NCI-H1105 (cell line): ENCODE measurements around the gene PLK1.

Experiments
- DNase-seq: peaks from one replicate; lab custom pipeline; 2025; lab: John Stamatoyannopoulos, UW

Gene PLK1

DNA sequence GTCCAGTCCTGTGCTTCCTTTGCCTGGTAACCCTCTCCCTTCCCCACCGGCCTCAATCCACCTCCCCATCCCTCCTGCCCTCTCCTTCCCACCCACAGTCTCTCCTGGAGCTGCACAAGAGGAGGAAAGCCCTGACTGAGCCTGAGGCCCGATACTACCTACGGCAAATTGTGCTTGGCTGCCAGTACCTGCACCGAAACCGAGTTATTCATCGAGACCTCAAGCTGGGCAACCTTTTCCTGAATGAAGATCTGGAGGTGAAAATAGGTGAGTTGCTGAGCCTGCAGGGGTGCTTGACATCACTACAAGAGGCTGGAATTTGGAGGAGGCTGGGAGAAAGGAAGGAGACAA lies 1.3 kb downstream of the PLK1 start:
- no peak for DNase-seq

DNA sequence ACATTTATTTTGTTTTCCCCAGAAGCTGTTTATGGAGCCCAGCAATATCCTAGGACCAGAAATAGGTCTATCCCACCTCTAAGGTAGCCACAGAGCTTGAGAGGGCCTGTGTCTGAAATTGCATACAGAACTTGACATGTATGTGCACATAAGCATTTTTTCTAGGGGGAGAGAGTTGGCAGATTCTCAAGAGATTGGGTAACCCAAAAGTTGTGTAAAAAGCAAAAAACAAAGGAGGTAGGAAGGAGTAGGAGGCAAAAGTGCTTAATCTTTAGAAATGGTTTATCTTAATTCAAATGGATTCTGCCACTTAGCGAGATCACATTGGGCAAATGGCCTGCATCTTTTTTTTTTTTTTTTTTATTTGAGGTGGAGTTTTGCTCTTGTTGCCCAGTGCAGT lies 3.5 kb downstream of the PLK1 start:
- DNase-seq, result no peak

DNA sequence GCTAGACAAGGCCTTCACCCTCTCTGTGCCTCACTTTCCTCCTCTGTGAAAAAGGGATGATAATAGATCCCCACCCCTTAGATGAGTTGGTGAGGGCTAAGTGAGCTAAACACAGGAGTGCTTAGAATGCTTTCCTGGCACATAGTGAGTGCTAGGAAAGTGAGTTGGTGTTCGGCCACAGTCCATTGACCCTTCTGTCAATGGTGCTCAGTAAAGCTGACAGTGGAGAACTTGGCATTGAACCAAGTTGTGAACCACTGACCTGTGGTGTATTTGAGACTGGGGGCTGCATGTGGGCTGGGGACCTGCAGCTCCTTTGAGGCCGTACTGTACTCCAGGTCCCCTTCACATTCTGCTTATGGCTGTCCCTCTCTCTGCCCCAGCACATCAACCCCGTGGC lies 4.8 kb downstream of the PLK1 start:
- no peak for DNase-seq

DNA sequence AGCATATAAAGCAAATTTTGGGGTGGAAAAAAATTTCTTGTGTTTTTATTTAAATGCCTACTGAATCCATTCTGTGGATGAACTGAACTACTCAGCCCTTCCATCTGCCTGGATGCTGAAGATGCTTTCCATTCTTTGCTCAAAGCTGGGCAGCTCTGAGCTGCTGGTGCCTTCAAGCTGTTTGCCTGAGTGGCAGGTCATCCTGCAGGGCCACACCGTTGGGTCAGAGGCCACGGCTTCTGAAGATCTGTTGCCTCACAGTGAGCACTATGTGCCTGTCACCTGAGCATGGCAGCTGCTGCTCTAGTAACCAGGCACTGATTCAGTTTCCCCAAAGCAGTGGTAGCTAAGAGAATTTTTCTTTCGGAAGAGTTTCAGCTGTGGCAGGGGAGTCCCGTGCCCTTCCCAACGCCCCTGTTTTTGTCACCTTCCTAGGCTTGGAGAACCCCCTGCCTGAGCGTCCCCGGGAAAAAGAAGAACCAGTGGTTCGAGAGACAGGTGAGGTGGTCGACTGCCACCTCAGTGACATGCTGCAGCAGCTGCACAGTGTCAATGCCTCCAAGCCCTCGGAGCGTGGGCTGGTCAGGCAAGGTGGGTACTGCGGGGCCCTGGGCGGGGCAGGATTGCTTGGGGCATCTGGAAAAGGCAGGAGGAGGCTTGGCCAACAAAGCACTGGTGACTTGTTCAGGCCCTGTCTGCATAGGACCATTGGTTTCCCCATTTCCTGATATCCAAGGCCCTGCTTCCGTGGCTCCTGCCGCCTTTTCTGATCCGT lies 8.5 kb downstream of the PLK1 start:
- DNase-seq, result no peak

DNA sequence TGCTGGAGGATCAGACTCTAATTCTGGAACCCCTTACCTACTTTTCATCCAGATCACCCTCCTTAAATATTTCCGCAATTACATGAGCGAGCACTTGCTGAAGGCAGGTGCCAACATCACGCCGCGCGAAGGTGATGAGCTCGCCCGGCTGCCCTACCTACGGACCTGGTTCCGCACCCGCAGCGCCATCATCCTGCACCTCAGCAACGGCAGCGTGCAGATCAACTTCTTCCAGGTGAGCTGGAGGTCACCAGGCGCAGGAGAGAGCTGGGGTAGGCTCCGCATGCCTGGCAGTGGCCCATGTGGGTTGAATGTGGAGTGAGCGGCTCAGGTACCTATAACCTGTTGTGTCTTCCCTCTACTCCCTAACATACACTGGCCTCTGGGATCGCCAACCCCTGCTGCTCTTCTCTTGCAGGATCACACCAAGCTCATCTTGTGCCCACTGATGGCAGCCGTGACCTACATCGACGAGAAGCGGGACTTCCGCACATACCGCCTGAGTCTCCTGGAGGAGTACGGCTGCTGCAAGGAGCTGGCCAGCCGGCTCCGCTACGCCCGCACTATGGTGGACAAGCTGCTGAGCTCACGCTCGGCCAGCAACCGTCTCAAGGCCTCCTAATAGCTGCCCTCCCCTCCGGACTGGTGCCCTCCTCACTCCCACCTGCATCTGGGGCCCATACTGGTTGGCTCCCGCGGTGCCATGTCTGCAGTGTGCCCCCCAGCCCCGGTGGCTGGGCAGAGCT lies 10.9 kb downstream of the PLK1 start:
- no peak for DNase-seq

DNA sequence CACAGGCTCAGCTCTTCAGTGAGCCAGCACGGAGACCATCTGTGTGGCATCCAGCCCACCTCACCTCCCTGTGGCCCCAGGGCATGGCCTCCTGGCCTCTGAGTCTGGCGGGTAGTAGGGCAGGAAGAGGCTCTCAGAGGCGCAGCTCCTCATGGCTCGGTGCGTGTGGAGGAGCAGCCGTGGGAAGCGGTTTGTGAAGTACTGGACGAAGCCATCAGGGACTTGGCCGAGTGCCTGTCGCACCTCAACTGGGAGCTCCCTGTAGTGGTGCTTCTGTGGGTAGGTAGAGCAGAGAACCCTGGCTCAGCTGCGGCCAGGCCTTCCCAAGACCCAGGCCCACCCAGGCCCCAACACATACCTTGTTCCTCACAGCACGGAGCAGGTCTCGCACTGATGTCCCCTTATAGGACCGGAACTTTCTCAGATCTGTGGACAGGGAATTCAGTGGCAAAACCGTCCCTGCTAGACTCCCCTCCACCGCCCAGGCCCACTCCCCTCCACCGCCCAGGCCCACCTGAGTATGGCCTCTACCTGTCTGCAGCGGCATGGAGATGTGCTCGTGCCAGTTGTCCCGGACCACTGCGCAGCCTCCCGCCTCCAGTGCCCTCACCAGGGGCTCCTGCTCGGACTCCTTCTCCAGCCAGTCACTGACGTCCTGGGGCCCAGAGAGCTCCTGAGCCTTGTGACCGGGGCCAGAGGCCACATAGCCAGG lies 12.2 kb downstream of the PLK1 start:
- no peak for DNase-seq

DNA sequence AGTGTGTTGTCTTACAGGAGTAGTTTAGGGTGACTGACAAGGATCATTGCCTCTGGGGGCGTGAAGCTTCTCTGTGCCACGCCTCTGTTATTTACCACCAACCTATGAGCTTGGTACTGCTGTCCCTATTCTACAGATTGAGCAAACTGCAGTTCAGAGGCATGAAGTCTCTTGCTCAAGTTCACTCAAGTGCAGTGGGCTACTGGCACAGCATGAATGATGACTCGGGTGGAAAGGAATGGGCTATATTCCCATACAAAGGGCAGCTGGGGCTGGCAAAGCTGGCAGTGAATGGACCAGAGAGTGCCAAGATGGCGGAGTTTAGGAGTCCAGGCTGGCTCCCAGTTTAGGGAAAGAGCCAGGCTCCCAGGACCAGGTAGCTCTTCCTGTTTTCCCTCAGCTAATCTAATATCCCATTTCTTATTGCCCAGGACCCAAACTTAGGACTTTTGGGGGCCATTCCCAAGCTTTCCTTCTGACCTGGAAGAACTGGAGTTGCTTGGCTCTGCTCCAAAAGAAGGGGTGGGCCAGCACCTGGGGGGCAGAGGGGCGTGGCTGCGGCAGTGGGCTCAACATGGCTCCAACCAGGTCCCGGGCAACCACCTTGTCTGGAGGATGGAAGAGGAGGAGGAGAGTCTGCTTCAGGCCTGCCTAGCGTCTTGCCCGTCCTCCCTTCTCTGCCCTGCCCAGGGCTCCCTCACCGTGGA lies 12.9 kb downstream of the PLK1 start:
- no peak for DNase-seq

DNA sequence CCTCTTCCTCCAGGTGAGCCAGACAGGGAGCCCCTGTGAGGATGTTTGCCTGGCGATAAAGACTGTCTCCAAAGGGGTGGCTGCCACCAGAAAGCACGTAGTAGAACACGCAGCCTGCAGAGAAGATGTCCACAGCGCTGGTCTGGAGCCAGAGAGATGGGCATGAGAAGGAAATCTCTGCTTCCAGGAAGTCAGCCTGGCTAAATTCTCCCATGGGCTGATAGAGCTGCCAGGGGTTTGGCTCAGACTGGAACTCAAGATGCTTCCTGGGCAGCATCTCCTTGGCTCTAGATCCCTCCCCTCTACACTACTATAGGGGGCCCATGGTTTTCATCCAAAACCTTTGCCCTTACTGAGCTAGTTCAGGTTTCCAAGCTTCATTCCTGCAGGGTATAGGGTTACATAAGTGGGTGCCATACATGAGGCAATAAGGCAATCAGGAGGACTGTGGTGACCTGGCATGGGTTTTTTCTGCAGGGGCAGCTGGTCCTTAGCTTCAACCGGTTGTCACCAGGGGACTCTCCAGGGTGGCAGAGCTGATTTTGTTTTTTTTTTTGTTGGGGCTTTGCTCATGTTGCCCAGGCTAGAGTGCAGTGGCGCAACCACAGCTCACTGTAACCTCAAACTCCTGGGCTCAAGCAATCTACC lies 13.6 kb downstream of the PLK1 start:
- no peak for DNase-seq

DNA sequence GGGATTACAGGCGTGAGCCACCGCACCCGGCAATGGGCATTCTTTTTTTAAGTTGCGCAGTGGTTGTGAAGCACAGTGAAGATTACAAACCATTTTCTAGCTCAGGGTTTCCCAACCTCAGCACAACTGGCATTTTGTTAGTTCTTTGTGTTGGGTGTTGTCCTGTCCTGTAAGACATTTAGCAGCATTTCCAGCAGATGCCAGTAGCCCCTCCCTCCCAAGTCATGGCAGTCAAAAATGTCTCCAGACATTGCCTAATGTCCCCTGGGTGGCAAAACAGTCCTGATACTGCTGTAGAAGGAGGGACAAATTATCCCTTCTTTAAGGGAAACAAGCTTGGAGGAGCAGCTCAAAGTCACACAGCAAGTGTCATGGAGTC lies 15.6 kb downstream of the PLK1 start:
- DNase-seq, result no peak

DNA sequence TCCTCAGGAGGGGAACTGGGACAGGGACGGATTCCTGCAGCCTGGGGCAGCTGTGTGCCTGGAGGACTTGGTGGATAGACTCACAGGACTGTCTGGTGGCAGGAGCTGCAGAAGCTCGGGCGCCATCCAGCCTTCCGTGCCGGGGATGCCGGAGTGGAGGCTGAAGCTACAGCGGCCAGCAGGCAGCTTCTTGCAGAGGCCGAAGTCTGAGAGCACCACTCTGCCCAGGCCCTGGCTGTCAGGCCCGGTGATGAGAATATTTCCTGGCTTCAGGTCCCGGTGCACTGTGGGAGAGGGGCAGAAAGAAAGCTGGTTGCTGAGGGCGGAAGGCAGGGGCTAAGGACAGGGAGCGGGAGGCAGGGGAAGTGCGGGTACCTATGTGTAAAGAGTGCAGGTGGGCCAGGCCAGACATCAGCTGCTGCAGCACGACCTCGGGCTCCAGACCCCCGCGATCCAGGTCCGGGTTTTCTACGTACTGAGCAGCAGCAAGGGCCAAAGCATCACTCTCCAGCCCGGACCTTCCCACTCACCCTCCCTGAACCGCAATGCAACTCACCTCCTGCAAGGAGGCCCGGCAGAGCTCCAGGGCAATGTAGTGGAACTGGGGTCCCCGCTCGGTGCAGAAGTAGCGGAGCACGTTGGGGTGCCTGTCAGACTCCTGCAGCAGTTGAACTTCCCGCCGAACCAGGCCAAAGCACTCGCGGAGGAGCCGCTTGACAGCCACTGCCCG lies 16.1 kb downstream of the PLK1 start:
- no peak for DNase-seq

DNA sequence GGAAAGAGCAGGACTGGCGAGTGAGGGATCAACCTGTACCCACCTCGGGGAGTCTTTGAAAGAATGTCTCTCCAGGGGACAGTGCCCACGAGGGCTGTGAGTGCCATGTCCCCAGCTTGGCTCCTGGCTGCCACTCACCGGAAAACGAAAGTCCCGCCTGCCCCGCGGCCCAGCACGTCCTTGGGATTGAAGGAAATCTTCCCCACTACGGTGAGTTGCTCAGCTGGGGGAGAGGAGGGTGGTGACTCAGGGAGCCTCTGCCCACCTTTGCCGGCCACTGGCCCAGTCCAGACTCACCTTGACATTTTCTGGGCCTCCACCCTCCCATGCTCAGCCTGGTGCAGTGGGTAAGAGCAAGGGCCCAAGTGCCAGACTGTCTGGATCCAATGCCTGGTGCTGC lies 17.1 kb downstream of the PLK1 start:
- no peak for DNase-seq

DNA sequence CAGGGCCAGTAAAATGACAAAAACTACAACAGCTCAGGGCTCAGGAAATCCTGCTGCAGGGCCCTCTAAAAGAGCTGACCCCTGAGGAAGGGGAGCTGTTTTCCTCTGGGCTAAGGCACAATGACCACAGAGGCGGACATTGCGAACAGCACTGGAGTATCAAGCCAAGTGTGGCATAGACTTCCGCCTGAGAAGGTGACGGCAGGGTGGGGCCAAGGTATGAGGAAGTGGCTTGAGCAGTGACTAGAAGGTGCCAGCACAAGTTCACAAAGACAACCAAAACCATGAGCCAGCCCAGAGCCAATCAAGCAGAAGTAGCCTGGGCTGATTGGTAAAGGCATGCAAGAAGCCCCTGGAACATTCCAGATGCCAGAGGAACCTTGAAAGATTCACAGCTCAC lies 20.4 kb downstream of the PLK1 start:
- no peak for DNase-seq

DNA sequence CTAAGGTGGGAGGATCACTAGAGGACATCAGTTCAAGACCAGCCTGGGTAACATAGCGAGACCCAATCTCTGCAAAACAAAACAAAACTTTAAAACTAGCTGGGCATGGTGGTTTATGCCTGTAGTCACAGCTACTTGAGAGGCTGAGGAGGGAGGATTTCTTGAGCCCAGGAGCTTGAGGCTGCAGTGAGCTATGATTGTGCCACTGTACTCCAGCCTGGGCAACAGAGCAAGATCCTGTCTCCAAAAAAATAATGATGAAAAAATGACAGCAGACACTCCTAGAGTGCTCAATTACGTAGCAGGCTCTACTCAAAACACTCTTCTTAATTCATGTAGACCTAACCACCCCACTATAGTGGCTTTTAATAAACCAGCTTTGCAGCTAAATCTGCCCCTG lies 21.4 kb downstream of the PLK1 start:
- no peak for DNase-seq

DNA sequence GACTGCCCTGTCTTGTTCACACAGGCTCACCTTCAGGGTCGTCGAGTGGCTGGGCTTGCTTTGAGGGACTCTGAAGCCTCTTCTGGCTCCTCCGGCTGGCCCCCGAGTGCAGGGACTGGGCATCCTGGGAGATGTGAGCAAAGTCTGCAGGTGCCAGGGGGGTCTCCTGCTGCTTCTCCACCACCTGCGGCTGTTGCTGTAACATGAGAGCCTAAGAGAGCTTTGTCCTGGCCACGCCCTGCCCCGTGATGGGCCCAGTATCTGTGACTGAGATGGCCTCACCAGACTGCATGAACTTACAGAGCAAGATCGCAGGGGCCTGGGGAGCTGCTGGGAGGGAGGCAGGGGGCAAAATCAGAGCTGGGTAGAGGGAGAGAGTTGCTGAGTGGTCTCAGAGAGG lies 21.8 kb downstream of the PLK1 start:
- DNase-seq, result no peak

DNA sequence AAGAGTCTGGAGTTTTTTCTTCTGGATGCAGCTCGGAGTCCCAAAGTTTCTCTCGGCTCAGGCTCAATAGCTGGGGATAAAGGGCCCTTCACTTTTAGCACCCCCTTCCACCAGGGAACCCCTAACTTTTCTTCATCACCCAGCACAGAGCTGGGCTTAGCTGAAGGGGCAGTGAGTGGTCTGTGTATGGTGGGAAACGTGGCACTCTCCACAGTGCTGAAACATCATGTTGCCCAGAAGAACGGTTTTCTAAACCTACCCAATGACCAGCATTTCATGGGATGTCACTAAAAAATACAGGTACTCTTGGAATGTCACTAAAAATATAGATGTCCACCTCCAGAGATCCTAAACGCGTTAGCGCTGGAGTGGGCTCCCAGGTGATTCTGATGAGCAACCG lies 22.4 kb downstream of the PLK1 start:
- no peak for DNase-seq

DNA sequence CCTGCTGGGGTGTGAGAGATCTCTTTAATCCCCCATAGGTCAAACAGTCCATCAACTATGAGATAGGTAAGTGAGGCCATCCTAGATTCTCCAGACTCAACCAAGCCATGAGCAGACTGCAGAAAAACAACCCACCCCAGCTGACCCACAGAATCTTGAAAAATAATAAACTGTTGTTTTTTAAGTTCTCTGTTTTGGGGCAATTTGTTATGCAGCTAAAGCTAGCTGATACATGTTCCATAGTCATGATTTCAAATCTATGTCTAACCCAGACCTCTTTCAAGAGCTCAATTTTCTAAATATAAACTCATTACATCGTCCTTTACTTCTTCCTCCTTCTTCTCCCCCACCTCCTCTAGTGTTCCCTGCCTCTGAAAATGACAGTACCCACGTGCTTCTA lies 24.3 kb downstream of the PLK1 start:
- no peak for DNase-seq

DNA sequence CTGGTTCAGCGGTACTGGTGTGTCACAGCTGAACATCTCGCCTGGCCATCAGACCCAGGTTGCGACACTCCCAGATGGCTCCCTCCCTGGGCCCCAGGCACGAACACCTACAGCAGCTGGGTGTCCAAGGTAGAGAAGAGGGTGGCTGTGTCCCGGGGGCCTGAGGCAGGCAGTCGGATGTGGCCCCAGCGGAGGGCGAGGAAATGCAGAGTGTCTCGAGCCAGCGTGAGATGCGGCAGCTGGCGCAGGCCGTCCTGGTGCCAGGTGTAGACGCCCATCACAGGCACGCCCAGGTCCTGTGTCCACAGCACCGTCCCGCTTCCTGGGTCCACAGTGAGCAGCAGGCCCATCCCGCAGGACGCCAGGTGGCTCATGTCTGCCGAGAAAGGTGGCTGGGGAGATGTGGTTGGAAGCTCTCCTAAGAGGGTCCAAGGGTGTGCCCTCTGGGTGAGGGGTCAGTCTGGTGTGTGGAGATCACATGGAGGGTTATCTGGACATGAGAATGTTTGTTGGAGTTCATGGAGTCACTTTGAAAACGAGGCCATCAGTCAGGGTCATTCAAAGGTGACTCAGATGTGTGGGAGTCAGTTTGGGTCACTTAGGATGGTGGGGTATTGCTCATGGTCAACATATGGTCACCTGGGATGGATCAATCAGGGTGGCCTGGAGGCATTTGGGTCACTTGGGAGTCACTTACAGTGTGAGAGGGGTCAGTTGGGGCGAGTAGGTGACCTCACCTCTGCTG lies 26.3 kb downstream of the PLK1 start:
- no peak for DNase-seq

DNA sequence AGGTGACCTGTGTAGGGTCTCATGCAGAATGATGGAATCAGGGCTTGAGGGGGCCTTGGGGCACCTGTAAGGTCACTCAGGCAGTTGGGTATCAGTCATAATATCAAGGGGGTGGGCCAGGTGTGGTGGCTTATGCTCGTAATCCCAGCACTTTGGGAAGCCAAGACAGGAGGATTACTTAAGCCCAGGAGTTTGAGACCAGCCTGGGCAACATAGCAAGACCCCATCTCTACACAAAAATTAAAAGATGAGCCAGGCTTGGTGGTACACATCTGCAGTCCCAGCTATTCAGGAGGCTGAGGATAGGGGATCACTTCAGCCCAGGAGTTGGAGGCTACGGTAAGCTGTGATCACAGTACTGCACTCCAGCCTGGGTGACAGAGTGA lies 26.8 kb downstream of the PLK1 start:
- no peak for DNase-seq

DNA sequence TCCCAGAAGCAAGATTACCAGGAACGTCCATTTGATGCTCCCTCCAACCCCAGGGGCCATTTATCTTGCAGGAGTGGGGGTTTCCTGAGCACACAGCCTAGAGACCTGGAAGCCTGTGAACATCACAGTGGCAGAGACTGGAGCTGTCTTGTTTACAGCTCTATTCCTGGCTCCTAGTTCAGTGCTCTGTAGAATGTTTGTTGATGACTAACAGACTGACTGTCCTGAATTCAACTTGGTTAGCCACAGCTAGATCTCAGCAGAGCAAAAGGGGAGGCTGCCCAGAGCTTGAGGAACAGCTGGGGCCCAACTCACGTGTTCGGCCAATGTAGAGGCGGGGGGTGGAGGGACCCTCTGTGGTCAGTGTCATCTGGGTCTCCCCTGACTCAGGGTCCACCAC lies 27.8 kb downstream of the PLK1 start:
- DNase-seq, result no peak

DNA sequence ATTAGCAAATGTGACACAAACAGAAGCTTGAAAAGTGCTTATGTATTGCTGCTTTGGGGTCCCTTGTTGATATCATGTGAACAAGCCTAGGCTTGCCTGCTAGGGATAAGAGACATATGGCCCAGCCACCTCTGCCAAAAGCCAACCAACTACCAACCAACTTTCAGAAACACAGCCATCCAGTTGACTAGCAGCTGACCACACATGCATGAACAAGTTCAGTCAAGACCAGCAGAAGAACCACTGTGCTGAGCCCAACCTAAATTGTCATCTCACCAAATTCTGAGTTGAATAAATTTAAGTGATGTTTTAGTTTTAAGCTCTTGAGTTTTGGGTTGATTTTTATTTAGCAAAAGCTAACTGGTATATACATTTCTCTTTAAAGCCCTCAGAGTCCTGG lies 30.8 kb downstream of the PLK1 start:
- DNase-seq, result peak; percentile 6

DNA sequence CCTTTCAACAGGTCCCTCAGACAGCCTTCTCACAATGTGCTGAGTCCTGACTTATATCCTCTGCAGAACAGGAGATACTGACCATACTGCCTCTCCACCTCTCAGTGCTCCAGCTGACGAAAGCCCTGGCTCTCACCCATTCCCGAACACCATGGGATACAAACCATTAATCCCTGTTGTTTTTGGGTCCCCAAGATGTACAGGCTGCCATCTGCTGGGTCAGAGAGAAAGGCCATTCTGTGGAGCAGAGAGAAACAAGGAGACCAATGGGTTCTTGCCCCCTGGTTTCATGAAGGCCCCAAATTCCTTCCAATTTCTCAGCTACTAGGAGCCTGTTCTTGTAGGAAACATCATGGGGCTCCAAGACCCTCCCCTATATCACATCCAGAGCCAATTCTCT lies 31.3 kb downstream of the PLK1 start:
- DNase-seq, result no peak
